Right cardiac atrium (tissue), 5 donors: ENCODE data around the gene MBP. TPM values are rescaled to one million over a fixed set of nuclear protein-coding genes. Genes with fewer than 3 reads are reported as not detected.

Source experiments
- ATAC-seq, 2 donors: fragments of 200-7000 bp; cut with Tn5 transposase; one replicate each; pipeline versions ENCODE4 v1.8.0 to v1.9.1; 2020; ENCODE audit warnings: moderate library complexity in 2 of 2, mild to moderate bottlenecking in 1 of 2
- DNase-seq, 3 donors: peaks; one replicate each; pipeline ENCODE4 v3.0.0-alpha.2; 2020
- H3K27ac ChIP-seq: one replicate; pipeline ENCODE4 v1.5.1; 2013; ENCODE audit warnings: mild to moderate bottlenecking, low read length, control low read depth, moderate library complexity
- H3K27me3 ChIP-seq: one replicate; pipeline ENCODE4 v1.6.1; 2013; ENCODE audit not compliant: control insufficient read depth, insufficient read depth
- H3K4me1 ChIP-seq: one replicate; pipeline ENCODE4 v1.6.1; 2013; ENCODE audit warnings: low read length; ENCODE audit not compliant: control insufficient read depth, insufficient read depth
- H3K4me3 ChIP-seq: one replicate; pipeline ENCODE4 v1.5.1; 2013; ENCODE audit warnings: low read length, control low read depth
- H3K9me3 ChIP-seq: one replicate; pipeline ENCODE4 v1.6.1; 2013; ENCODE audit warnings: low read length; ENCODE audit not compliant: control insufficient read depth
- WGBS: extraction: QIAGEN DNeasy Blood & Tissue Kit; methylation state at CpG from one replicate; pipeline ENCODE4 v1.1.7; 2013; 5-methylcytosine and 5-hydroxymethylcytosine counted together
- intact Hi-C, 4 donors: fragments of 100-400 bp; cut with DNase I; formaldehyde crosslinking; loops; one replicate each; pipeline versions ENCODE4 v1.11.0 to v1.14.0; 2022 to 2023
- polyA plus RNA-seq: library from polyadenylated mRNA; stranded (reverse); fragments of 200-250 nt; gene quantifications from one replicate; pipeline ENCODE4 v1.2.3, GENCODE V29; 2013
- total RNA-seq, 4 donors: library from RNA; stranded (reverse); fragmentation: NEBNext Ultra II Directional; extraction: Animal tissue kit (Norgen Biotek cat#: 25700); gene quantifications; one replicate each; pipeline ENCODE4 v1.2.1, GENCODE V29; 2021
- donor health status: healthy with polysubstance abuse.
- donor health status: DM: no; HTN: yes; CAD: no.
- donor health status: DM: no; HTN: no; CAD: no.
- donor health status: DM: no; HTN: yes; CAD: no; lungs with severe emphysema.
- donor health status: DM: yes; HTN: yes; CAD: no.

MBP gene
- total and polyA plus RNA-seq, 5 donors = 10.5 to 26.4 (median 16.1) TPM

GRCh38 chr18:76980663-76981395, 151.8 kb downstream of the MBP start:
- intact Hi-C loops = loop anchor here in 2 of 4 donors (10.0 kb wide), 1 partner anchor 176 kb away; no protein-coding TSS in a partner anchor
- H3K4me1 ChIP-seq = no peaks in the 10 kb centered on the region
- no peaks in the 10 kb centered on the region for H3K27me3 ChIP-seq
- DNase-seq (no peak), ATAC-seq (no peak)
- WGBS = 76% methylated on average over 23 of the region's 23 CpGs
- H3K9me3 ChIP-seq = no peaks in the 10 kb centered on the region
- no peak overlapping the region for H3K4me3 ChIP-seq
- no peak overlapping the region for H3K27ac ChIP-seq

GRCh38 chr18:76979906-76980305, 152.7 kb downstream of the MBP start:
- Histone ChIP-seq H3K9me3 (no peaks in the 10 kb centered on the region), H3K4me3 (no peak overlapping the region), H3K27me3 (no peaks in the 10 kb centered on the region), H3K27ac (no peak overlapping the region), H3K4me1 (no peaks in the 10 kb centered on the region)
- WGBS = 81% methylated on average over 17 of the region's 17 CpGs
- DNase-seq (no peak), ATAC-seq (no peak)
- intact Hi-C loops = loop anchor here in 2 of 4 donors (10.0 kb wide), 1 partner anchor 175 kb away; no protein-coding TSS in a partner anchor

DNA sequence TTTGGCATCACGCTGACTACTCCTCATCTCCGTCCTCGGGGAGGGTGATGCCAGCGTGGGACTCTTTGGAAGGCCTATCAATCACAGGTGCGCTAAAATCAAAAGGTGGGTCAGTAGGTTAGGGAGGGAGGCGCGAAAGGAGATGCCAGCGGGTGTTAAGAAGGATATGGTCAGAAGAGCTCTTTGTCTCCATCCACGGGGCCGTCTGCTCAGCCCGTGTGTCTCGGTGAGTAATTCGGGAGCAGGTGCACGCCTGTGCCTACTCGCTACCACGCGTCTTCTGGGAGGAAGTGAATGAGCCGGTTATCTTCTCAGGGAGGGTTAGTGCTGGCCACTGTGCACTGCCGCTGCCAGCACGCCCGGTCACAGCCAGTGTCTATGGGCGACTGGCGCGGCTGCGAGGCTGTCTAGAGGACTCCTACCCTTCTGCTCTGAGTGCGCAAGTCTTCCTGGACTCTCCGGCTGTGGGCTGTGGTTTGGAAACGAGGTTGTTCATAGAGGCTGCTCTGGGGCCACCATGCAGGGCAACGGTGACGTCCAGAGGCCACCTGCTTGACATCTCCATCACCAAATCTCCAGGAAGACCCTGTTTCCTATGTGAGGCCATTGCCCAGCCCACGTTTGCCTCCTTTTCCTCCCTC, 153.4 kb downstream of the MBP start:
- H3K27ac ChIP-seq = no peak overlapping the region
- intact Hi-C loops = no loop called here

DNA sequence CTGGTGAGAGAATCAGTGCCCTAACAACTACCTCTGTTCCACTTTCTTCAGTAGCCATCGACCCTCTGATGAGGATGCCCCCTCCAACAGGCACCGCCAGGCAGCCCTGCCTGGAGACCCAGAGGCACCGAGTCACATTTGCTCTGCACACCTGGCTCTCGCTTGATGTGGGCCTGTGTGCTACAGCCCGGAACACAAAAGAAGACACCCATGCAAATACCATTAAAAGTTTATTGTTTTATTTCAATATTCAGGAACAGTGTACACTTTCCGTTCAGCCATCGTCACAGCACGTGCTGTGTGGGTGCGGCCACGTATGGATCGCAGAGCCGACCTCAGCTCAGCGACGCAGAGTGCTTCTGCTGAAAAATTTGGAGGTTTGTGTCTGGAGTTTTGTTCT, 154.0 kb downstream of the MBP start:
- 90% methylated on average over 14 of the region's 14 CpGs for WGBS

More for the DNA sequence above, 153.4 kb downstream of the MBP start:
- no peaks in the 10 kb centered on the region for H3K27me3 ChIP-seq
- WGBS = 93% methylated on average over 31 of the region's 31 CpGs
- H3K4me3 ChIP-seq = no peak overlapping the region
- no peaks in the 10 kb centered on the region for H3K9me3 ChIP-seq
- ATAC-seq (no peak), DNase-seq (no peak)
- H3K4me1 ChIP-seq = no peaks in the 10 kb centered on the region

GRCh38 chr18:76977684-76978232, 154.8 kb downstream of the MBP start:
- intact Hi-C loops = no loop called here
- no peak overlapping the region for H3K4me3 ChIP-seq
- no peak for DNase-seq
- WGBS = 64% methylated on average over 11 of the region's 11 CpGs
- no peak overlapping the region for H3K27ac ChIP-seq
- no peak for ATAC-seq
- no peaks in the 10 kb centered on the region for H3K9me3 ChIP-seq
- H3K27me3 ChIP-seq = no peaks in the 10 kb centered on the region
- no peaks in the 10 kb centered on the region for H3K4me1 ChIP-seq

More for the DNA sequence above, 154.0 kb downstream of the MBP start:
- no peaks in the 10 kb centered on the region for H3K27me3 ChIP-seq
- ATAC-seq = no peak
- intact Hi-C loops = no loop called here
- no peaks in the 10 kb centered on the region for H3K4me1 ChIP-seq
- H3K9me3 ChIP-seq = no peaks in the 10 kb centered on the region
- no peak for DNase-seq
- H3K27ac ChIP-seq = no peak overlapping the region
- H3K4me3 ChIP-seq = no peak overlapping the region

DNA sequence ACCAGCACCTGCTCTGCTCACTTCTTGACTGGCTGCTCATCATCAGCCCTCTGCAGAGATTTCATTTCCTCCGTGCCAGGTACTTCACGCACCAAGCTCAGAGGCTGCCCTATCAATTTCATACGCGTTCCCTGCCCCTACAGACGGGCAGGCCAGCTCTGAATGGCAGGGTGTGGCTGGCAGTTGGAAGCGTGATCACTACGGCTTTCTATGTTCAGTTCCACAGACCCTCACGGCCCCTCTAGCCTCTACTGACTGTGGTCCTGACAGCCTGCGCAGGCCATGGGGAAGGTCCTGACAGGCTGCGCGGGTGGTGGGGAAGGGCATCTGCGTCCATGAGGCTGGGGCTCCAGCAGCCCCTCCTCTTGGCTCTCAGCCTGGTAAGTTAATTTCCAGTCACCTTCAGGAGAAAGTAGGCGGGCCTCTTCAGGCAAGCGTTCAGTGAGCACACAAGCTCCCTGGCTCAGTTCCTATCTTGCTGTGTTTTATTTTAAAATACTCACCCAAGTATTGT, 155.4 kb downstream of the MBP start:
- DNase-seq = peak in 1 of 3 donors; percentile 30

GRCh38 chr18:76975577-76976110, 156.9 kb downstream of the MBP start:
- intact Hi-C loops = no loop called here
- Histone ChIP-seq H3K4me1 (no peaks in the 10 kb centered on the region), H3K27me3 (no peaks in the 10 kb centered on the region), H3K4me3 (no peak overlapping the region), H3K9me3 (no peaks in the 10 kb centered on the region), H3K27ac (no peak overlapping the region)
- WGBS = 91% methylated on average over 14 of the region's 14 CpGs
- DNase-seq (no peak), ATAC-seq (no peak)

More for the DNA sequence above, 155.4 kb downstream of the MBP start:
- Histone ChIP-seq H3K9me3 (no peaks in the 10 kb centered on the region), H3K4me1 (no peaks in the 10 kb centered on the region), H3K27me3 (no peaks in the 10 kb centered on the region), H3K27ac (no peak overlapping the region), H3K4me3 (no peak overlapping the region)
- 50% methylated on average over 14 of the region's 14 CpGs for WGBS
- ATAC-seq = peak; percentile 49 to 53
- intact Hi-C loops = no loop called here

- H3K4me1 ChIP-seq = no peaks in the 10 kb centered on the region
- no peaks in the 10 kb centered on the region for H3K27me3 ChIP-seq
- no peak overlapping the region for H3K4me3 ChIP-seq
- DNase-seq (no peak), ATAC-seq (no peak)
- intact Hi-C loops = no loop called here
- no peaks in the 10 kb centered on the region for H3K9me3 ChIP-seq
- 88% methylated on average over 5 of the region's 5 CpGs for WGBS
- no peak overlapping the region for H3K27ac ChIP-seq
Measured at GRCh38 chr18:76974386-76974785, 158.2 kb downstream of the MBP start.

DNA sequence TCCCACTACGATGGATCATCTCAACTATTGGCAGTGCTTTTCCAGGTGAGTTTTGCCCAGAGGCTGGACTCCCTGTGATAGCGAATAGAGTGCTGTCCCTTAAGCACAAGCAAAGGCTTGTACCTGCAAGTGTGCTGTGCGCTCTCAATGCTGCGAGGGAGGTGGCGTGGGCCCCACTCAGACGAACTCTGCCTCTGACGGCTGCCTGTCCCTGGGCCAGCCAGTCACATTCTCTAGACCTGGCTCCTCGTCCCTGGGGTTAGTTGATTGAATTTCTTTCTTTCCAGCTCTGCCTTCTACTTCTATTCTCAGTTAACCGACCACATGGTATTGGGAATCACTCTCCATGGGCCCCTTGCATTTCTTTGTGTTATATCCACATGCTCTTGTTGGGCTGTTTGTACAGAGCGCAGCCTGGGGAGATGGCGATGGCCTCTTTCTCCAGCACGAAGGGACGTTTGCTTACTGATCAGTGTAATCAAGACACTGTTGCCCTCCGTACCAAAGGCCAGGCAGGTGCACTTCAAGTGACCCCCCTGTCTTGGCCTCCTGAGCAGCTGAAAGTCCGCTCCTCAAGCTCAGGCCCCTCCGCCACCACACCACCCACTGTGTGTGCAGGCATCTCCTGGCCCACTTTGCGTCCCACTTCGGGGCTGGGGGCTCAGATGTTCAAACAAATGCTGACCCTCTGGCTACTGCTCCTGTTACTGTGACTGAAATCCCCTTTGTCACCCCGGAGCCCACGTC, 158.9 kb downstream of the MBP start:
- Histone ChIP-seq H3K4me1 (no peaks in the 10 kb centered on the region), H3K27ac (no peak overlapping the region), H3K27me3 (no peaks in the 10 kb centered on the region), H3K4me3 (no peak overlapping the region), H3K9me3 (no peaks in the 10 kb centered on the region)
- intact Hi-C loops = no loop called here
- ATAC-seq (no peak), DNase-seq (no peak)
- WGBS = 96% methylated on average over 20 of the region's 20 CpGs

GRCh38 chr18:76972846-76973519, 159.6 kb downstream of the MBP start:
- no peak overlapping the region for H3K27ac ChIP-seq
- DNase-seq (no peak), ATAC-seq (peak in 1 of 2 donors; percentile 62)
- no peak overlapping the region for H3K4me3 ChIP-seq
- no peaks in the 10 kb centered on the region for H3K4me1 ChIP-seq
- H3K27me3 ChIP-seq = no peaks in the 10 kb centered on the region
- whole genome bisulfite sequencing = 57% methylated on average over 13 of the region's 13 CpGs
- intact Hi-C loops = no loop called here
- no peaks in the 10 kb centered on the region for H3K9me3 ChIP-seq
